ENCODE results near the gene ADA.

ADA gene

GRCh38 chr20:44650771-44651433 lies 597 bp downstream of the ADA start:
- no peak for DNase-seq (ENCODE audit: extremely low read depth, low read depth)
- H3K4me3 ChIP-seq (replicated peaks; ENCODE audit: low read depth, low read length), result peak overlapping the region; percentile 47

GRCh38 chr20:44649976-44650375 lies 1.5 kb downstream of the ADA start:
- H3K4me3 ChIP-seq (replicated peaks; ENCODE audit: low read depth, low read length), result no peak overlapping the region
- no peak for DNase-seq (ENCODE audit: extremely low read depth, low read depth)
- TF ChIP-seq, protein P1, sequence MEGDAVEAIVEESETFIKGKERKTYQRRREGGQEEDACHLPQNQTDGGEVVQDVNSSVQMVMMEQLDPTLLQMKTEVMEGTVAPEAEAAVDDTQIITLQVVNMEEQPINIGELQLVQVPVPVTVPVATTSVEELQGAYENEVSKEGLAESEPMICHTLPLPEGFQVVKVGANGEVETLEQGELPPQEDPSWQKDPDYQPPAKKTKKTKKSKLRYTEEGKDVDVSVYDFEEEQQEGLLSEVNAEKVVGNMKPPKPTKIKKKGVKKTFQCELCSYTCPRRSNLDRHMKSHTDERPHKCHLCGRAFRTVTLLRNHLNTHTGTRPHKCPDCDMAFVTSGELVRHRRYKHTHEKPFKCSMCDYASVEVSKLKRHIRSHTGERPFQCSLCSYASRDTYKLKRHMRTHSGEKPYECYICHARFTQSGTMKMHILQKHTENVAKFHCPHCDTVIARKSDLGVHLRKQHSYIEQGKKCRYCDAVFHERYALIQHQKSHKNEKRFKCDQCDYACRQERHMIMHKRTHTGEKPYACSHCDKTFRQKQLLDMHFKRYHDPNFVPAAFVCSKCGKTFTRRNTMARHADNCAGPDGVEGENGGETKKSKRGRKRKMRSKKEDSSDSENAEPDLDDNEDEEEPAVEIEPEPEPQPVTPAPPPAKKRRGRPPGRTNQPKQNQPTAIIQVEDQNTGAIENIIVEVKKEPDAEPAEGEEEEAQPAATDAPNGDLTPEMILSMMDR (IDR thresholded peaks at IDR 0.05; ENCODE audit: low read depth, low read length, missing control alignments), result no peak

More at GRCh38 chr20:44650771-44651433, 597 bp downstream of the ADA start:
- TF ChIP-seq, protein P1 (IDR thresholded peaks at IDR 0.05; ENCODE audit: low read depth, low read length, missing control alignments), result no peak

- no peak overlapping the region for H3K4me3 ChIP-seq (replicated peaks; ENCODE audit: low read depth, low read length)
- TF ChIP-seq, protein P1 (IDR thresholded peaks at IDR 0.05; ENCODE audit: low read depth, low read length, missing control alignments), result no peak
- no peak for DNase-seq (ENCODE audit: extremely low read depth, low read depth)
These were observed 2.4 kb downstream of the ADA start for GRCh38 chr20:44649126-44649525.

DNA sequence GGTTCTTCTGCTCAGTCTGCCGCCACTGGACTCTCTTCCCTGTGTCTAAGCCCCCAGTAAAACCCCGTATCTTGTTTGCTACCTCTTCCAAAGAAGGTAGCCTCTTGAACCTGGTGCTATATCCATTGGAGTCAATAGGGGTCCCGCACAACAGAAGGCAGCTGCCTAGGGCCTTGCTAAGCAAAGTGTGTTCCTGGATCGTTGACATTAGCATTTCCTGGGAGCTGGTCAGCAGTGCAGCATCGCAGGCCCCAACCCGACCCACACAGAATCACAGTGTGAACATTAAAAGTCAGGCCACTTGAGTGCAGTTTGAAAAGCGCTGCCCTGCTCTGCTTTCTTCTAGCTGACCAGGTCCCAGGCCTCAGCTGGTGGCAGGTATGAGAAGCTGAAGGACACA lies 2.9 kb downstream of the ADA start:
- H3K4me3 ChIP-seq (replicated peaks; ENCODE audit: low read depth, low read length), result no peak overlapping the region
- TF ChIP-seq, protein P1 (IDR thresholded peaks at IDR 0.05; ENCODE audit: low read depth, low read length, missing control alignments), result no peak

DNA sequence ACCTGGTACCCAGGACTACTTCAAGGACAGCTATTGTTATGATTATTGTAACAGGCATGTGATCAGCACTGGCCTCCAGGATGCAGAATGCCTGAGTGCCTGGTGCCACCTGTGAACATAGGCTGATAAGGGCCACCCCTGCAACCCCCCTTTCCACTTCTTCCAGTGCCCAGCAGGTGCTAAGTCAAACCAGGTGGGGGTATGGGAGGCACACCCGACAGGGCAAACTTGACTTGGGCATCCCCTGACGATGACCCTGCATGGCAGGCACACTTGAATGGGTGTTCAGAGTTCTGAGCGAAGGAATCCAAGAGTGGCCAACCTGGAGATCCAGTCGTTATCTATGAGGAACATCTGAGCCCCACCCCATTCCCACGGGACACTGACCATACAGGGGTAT lies 3.4 kb downstream of the ADA start:
- DNase-seq (ENCODE audit: extremely low read depth, low read depth), result no peak
- TF ChIP-seq, protein P1 (IDR thresholded peaks at IDR 0.05; ENCODE audit: low read depth, low read length, missing control alignments), result no peak
- no peak overlapping the region for H3K4me3 ChIP-seq (replicated peaks; ENCODE audit: low read depth, low read length)

More for the DNA sequence above, 2.9 kb downstream of the ADA start:
- DNase-seq (ENCODE audit: extremely low read depth, low read depth), result no peak

GRCh38 chr20:44646641-44647274 lies 4.7 kb downstream of the ADA start:
- peak; percentile 24 for DNase-seq (ENCODE audit: extremely low read depth, low read depth)
- TF ChIP-seq, protein P1 (IDR thresholded peaks at IDR 0.05; ENCODE audit: low read depth, low read length, missing control alignments), result no peak
- H3K4me3 ChIP-seq (replicated peaks; ENCODE audit: low read depth, low read length), result no peak overlapping the region

Measured in HFF-Myc (cell line).